ENCODE results near the gene C2orf81. TPM values are rescaled to one million over a fixed set of nuclear protein-coding genes. Genes with fewer than 3 reads are reported as not detected.

C2orf81 gene
- polyA plus RNA-seq, 1 of the 3 experiments (the other 2 are of a cell fraction), result 2.5 TPM

GRCh38 chr2:74458132-74458937 lies 36.9 kb upstream of the C2orf81 start, which contains the start of gene WBP1 (continued):
- TF ChIP-seq NRF1 (IDR thresholded peaks at IDR 0.05; ENCODE audit: low read depth, low read length), result no peak
- no peak for TF ChIP-seq EZH2phosphoT487 (IDR thresholded peaks at IDR 0.05; ENCODE audit: borderline replicate concordance, low read depth)
- TF ChIP-seq TAF1 (IDR thresholded peaks at IDR 0.05; ENCODE audit: borderline replicate concordance, low read depth, low read length), result peak; percentile 55
- TF ChIP-seq IRF3 (IDR thresholded peaks at IDR 0.05; ENCODE audit: low read depth, low read length), result peak; percentile 86
- no peak for TF ChIP-seq USF1 (IDR thresholded peaks at IDR 0.05; ENCODE audit: borderline replicate concordance, low read depth)
- no peak for TF ChIP-seq SMC3 (IDR thresholded peaks at IDR 0.05; ENCODE audit: low read depth, low read length)
- no peak for TF ChIP-seq RXRA (IDR thresholded peaks at IDR 0.05; ENCODE audit: borderline replicate concordance, low read depth)
- peak; percentile 6; the same call in 1 of the 2 replicates for TF ChIP-seq ELF1 (IDR thresholded peaks at IDR 0.05)
- TF ChIP-seq PBX3 (IDR thresholded peaks at IDR 0.05), result peak; percentile 99
- TF ChIP-seq REST (IDR thresholded peaks at IDR 0.05; ENCODE audit: low read depth, low read length), result no peak
- peak; percentile 39; the same call in 1 of the 2 replicates for TF ChIP-seq MAX (IDR thresholded peaks at IDR 0.05; ENCODE audit: low read depth)
